ENCODE measurements around the gene IFI44. TPM values are rescaled to one million over a fixed set of nuclear protein-coding genes. Genes with fewer than 3 reads are reported as not detected.

The IFI44 gene
- total and polyA plus RNA-seq, 4 donors = 5.9 to 17.9 (median 9.7) TPM

DNA sequence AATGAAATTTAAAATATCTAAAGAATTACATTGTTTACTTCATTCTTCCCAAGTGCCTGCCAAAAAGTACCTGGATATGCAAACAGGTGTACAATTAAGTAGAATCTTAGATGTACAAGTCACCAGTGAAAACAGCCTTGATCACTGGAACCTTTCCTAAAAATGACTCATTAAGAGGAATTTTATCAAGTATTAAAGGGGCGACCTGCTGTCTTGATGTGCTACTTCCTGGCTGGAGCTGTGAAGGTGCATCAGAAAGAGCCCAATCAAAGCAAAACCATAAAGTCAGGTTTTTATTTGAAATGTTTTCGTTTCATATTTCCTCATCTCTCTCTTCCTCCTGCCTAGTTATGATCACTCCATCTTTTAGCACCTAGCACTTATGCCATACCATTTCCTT lies 33.4 kb downstream of the IFI44 start:
- WGBS = 78% methylated on average over 2 of the region's 2 CpGs
- Histone ChIP-seq H3K4me1 (ENCODE audit: control insufficient read depth in 4 of 4, insufficient read depth in 4 of 4, low read length in 3 of 4) (peaks cover 4 to 14% (median 11%) of the 10 kb centered on the region in 4 donors), H3K9ac (ENCODE audit: low read depth in 1 of 2, low read length in 2 of 2) (no peak overlapping the region), H3K27me3 (ENCODE audit: control insufficient read depth in 4 of 4, insufficient read depth in 4 of 4, low read length in 3 of 4) (no peaks in the 10 kb centered on the region), H3K27ac (ENCODE audit: low read depth in 1 of 2, low read length in 2 of 2) (no peak overlapping the region), H3K9me3 (ENCODE audit: control insufficient read depth in 4 of 4, low read length in 3 of 4) (no peaks in the 10 kb centered on the region), H3K4me3 (ENCODE audit: low read depth in 1 of 3, low read length in 3 of 3) (no peak overlapping the region), H3K36me3 (ENCODE audit: control insufficient read depth in 4 of 4, insufficient read depth in 3 of 4, low read depth in 1 of 4, low read length in 3 of 4) (no peaks in the 10 kb centered on the region)
- DNase-seq (ENCODE audit: low spot score) = no peak
- no peak for TF ChIP-seq HNF4G (IDR thresholded peaks at IDR 0.05)
- TF ChIP-seq, protein P1, sequence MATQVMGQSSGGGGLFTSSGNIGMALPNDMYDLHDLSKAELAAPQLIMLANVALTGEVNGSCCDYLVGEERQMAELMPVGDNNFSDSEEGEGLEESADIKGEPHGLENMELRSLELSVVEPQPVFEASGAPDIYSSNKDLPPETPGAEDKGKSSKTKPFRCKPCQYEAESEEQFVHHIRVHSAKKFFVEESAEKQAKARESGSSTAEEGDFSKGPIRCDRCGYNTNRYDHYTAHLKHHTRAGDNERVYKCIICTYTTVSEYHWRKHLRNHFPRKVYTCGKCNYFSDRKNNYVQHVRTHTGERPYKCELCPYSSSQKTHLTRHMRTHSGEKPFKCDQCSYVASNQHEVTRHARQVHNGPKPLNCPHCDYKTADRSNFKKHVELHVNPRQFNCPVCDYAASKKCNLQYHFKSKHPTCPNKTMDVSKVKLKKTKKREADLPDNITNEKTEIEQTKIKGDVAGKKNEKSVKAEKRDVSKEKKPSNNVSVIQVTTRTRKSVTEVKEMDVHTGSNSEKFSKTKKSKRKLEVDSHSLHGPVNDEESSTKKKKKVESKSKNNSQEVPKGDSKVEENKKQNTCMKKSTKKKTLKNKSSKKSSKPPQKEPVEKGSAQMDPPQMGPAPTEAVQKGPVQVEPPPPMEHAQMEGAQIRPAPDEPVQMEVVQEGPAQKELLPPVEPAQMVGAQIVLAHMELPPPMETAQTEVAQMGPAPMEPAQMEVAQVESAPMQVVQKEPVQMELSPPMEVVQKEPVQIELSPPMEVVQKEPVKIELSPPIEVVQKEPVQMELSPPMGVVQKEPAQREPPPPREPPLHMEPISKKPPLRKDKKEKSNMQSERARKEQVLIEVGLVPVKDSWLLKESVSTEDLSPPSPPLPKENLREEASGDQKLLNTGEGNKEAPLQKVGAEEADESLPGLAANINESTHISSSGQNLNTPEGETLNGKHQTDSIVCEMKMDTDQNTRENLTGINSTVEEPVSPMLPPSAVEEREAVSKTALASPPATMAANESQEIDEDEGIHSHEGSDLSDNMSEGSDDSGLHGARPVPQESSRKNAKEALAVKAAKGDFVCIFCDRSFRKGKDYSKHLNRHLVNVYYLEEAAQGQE (IDR thresholded peaks at IDR 0.05) = no peak
- TF ChIP-seq YY1 (IDR thresholded peaks at IDR 0.05) = no peak
- TF ChIP-seq, protein P2, sequence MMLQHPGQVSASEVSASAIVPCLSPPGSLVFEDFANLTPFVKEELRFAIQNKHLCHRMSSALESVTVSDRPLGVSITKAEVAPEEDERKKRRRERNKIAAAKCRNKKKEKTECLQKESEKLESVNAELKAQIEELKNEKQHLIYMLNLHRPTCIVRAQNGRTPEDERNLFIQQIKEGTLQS (IDR thresholded peaks at IDR 0.05) = no peak
- TF ChIP-seq EGR1 (IDR thresholded peaks at IDR 0.05; ENCODE audit: low read depth in 2 of 2) = no peak
- TF ChIP-seq NR2F2 (IDR thresholded peaks at IDR 0.05) = no peak
- TF ChIP-seq TAF1 (conservative IDR thresholded peaks at IDR 0.05) = no peak
- no peak for TF ChIP-seq JUND (IDR thresholded peaks at IDR 0.05)
- TF ChIP-seq SP1 (IDR thresholded peaks at IDR 0.05) = no peak
- TF ChIP-seq, protein P3, sequence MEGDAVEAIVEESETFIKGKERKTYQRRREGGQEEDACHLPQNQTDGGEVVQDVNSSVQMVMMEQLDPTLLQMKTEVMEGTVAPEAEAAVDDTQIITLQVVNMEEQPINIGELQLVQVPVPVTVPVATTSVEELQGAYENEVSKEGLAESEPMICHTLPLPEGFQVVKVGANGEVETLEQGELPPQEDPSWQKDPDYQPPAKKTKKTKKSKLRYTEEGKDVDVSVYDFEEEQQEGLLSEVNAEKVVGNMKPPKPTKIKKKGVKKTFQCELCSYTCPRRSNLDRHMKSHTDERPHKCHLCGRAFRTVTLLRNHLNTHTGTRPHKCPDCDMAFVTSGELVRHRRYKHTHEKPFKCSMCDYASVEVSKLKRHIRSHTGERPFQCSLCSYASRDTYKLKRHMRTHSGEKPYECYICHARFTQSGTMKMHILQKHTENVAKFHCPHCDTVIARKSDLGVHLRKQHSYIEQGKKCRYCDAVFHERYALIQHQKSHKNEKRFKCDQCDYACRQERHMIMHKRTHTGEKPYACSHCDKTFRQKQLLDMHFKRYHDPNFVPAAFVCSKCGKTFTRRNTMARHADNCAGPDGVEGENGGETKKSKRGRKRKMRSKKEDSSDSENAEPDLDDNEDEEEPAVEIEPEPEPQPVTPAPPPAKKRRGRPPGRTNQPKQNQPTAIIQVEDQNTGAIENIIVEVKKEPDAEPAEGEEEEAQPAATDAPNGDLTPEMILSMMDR (IDR thresholded peaks at IDR 0.05; ENCODE audit: low read depth, low read length, missing input control) = no peak
- no peak for TF ChIP-seq RAD21 (IDR thresholded peaks at IDR 0.05)
- TF ChIP-seq, protein P4, sequence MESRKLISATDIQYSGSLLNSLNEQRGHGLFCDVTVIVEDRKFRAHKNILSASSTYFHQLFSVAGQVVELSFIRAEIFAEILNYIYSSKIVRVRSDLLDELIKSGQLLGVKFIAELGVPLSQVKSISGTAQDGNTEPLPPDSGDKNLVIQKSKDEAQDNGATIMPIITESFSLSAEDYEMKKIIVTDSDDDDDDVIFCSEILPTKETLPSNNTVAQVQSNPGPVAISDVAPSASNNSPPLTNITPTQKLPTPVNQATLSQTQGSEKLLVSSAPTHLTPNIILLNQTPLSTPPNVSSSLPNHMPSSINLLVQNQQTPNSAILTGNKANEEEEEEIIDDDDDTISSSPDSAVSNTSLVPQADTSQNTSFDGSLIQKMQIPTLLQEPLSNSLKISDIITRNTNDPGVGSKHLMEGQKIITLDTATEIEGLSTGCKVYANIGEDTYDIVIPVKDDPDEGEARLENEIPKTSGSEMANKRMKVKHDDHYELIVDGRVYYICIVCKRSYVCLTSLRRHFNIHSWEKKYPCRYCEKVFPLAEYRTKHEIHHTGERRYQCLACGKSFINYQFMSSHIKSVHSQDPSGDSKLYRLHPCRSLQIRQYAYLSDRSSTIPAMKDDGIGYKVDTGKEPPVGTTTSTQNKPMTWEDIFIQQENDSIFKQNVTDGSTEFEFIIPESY (IDR thresholded peaks at IDR 0.05) = no peak
- TF ChIP-seq, protein P5, sequence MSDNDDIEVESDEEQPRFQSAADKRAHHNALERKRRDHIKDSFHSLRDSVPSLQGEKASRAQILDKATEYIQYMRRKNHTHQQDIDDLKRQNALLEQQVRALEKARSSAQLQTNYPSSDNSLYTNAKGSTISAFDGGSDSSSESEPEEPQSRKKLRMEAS (IDR thresholded peaks at IDR 0.05) = no peak
- TF ChIP-seq FOXA1 (IDR thresholded peaks at IDR 0.05) = no peak
- TF ChIP-seq RXRA (IDR thresholded peaks at IDR 0.05) = no peak
- TF ChIP-seq GABPA (IDR thresholded peaks at IDR 0.05 in 1 of 2, conservative IDR thresholded peaks at IDR 0.05 in 1 of 2) = no peak
- no peak for TF ChIP-seq HNF4A (conservative IDR thresholded peaks at IDR 0.05)
